ENCODE results near the gene BMP8B.
"Not testable (repeated sequence)": the region's sequence is repeated elsewhere in the genome, so short reads cannot be mapped to it uniquely, and the experiment has no call there.

GRCh38 chr1:39778463-39779099, 10.1 kb downstream of the BMP8B start:
- not testable (repeated sequence) for TF ChIP-seq POLR2A (IDR thresholded peaks at IDR 0.05)
- TF ChIP-seq, protein P1, sequence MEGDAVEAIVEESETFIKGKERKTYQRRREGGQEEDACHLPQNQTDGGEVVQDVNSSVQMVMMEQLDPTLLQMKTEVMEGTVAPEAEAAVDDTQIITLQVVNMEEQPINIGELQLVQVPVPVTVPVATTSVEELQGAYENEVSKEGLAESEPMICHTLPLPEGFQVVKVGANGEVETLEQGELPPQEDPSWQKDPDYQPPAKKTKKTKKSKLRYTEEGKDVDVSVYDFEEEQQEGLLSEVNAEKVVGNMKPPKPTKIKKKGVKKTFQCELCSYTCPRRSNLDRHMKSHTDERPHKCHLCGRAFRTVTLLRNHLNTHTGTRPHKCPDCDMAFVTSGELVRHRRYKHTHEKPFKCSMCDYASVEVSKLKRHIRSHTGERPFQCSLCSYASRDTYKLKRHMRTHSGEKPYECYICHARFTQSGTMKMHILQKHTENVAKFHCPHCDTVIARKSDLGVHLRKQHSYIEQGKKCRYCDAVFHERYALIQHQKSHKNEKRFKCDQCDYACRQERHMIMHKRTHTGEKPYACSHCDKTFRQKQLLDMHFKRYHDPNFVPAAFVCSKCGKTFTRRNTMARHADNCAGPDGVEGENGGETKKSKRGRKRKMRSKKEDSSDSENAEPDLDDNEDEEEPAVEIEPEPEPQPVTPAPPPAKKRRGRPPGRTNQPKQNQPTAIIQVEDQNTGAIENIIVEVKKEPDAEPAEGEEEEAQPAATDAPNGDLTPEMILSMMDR (IDR thresholded peaks at IDR 0.05 in 8 of 11, conservative IDR thresholded peaks at IDR 0.05 in 3 of 11) = not testable (repeated sequence)

All from spleen (tissue), 7 donors.